MCF 10A (cell line): ENCODE data around the gene PLIN3. TPM values are rescaled to one million over a fixed set of nuclear protein-coding genes. Genes with fewer than 3 reads are reported as not detected.

Source experiments
- Bru-seq: library from RNA; stranded (reverse); fragments of 400-500 nt; gene quantifications from one replicate; lab custom pipeline; 2021; lab: Mats Ljungman, UMichigan
- BruChase-seq, 2 experiments: library from RNA; stranded (reverse); fragments of 400-500 nt; gene quantifications; one replicate each; lab custom pipeline; 2021; lab: Mats Ljungman, UMichigan
- BruUV-seq: library from RNA; stranded (reverse); fragments of 400-500 nt; replicated peaks from 2 replicates; lab custom pipeline; 2021; lab: Mats Ljungman, UMichigan
- CTCF ChIA-PET: fragments of 300-600 bp; sonication (Branson Sonifier 250); formaldehyde crosslinking; extraction: SDS; loops from one replicate; lab custom pipeline; 2021; ENCODE audit warnings: antibody characterized with exemption, inconsistent platforms; lab: Yijun Ruan, JAX
- POLR2A ChIA-PET: fragments of 300-600, 350-650 bp; sonication (Branson Sonifier 250); formaldehyde crosslinking; extraction: SDS; loops from one replicate; lab custom pipeline; 2020; ENCODE audit warnings: antibody characterized with exemption, inconsistent platforms; lab: Yijun Ruan, JAX
- DNase-seq: peaks from one replicate; pipeline ENCODE4 v3.0.0-alpha.2; 2018; ENCODE audit not compliant: unreplicated experiment
- H3K27ac Mint-ChIP-seq: one replicate; pipeline ENCODE4 v1.8.0; 2022; ENCODE audit warnings: mild to moderate bottlenecking, low read depth, mixed read lengths; ENCODE audit not compliant: unreplicated experiment
- H3K27me3 Mint-ChIP-seq: one replicate; pipeline ENCODE4 v1.8.0; 2022; ENCODE audit warnings: mixed read lengths; ENCODE audit not compliant: insufficient read depth, unreplicated experiment
- H3K36me3 Mint-ChIP-seq: one replicate; pipeline ENCODE4 v1.8.0; 2022; ENCODE audit warnings: mild to moderate bottlenecking, moderate library complexity, mixed read lengths; ENCODE audit not compliant: insufficient read depth, unreplicated experiment
- H3K4me1 Mint-ChIP-seq: one replicate; pipeline ENCODE4 v1.8.0; 2022; ENCODE audit warnings: mixed read lengths; ENCODE audit not compliant: insufficient read depth, unreplicated experiment
- H3K4me3 Mint-ChIP-seq: one replicate; pipeline ENCODE4 v1.8.0; 2022; ENCODE audit warnings: mild to moderate bottlenecking, moderate library complexity, mixed read lengths; ENCODE audit not compliant: unreplicated experiment
- H3K9me3 Mint-ChIP-seq: one replicate; pipeline ENCODE4 v1.8.0; 2022; ENCODE audit warnings: mixed read lengths; ENCODE audit not compliant: unreplicated experiment
- intact Hi-C: fragments of 100-400 bp; cut with micrococcal nuclease; formaldehyde crosslinking; loops from 2 replicates; pipeline ENCODE4 v1.14.1; 2022
- long read RNA-seq: library from polyadenylated mRNA; stranded (forward); transcript quantifications from one replicate; pipeline ENCODE4 v2.0.0, GENCODE V29; 2022
- total RNA-seq: library from RNA; stranded (reverse); gene quantifications from 2 replicates; pipeline ENCODE4 v1.2.3, GENCODE V29; 2022
- TF ChIP-seq, protein P1 (sequence below): fragments of 200-600 bp; IDR thresholded peaks from one replicate; pipeline ENCODE4 v1.8.0; 2022; ENCODE audit warnings: antibody characterized with exemption, mild to moderate bottlenecking; ENCODE audit not compliant: unreplicated experiment

Gene PLIN3, protein sequence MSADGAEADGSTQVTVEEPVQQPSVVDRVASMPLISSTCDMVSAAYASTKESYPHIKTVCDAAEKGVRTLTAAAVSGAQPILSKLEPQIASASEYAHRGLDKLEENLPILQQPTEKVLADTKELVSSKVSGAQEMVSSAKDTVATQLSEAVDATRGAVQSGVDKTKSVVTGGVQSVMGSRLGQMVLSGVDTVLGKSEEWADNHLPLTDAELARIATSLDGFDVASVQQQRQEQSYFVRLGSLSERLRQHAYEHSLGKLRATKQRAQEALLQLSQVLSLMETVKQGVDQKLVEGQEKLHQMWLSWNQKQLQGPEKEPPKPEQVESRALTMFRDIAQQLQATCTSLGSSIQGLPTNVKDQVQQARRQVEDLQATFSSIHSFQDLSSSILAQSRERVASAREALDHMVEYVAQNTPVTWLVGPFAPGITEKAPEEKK
- total RNA-seq (64.3 and 71.7 TPM in 2 replicates), Bru-seq, nascent RNA (percentile 58 among the genes with signal in this experiment), BruChase-seq, experiment 1, labeled RNA remaining after a 6-hour chase (percentile 75 among the genes with signal in this experiment), BruChase-seq, experiment 2, labeled RNA remaining after a 2-hour chase (percentile 62 among the genes with signal in this experiment)
- long read RNA-seq, transcript PLIN3-202 (8 exons, 1,535 nt): minor isoform, 8 of 341 reads
- long read RNA-seq, transcript PLIN3-201 (8 exons, 2,333 nt): major isoform, 298 of 341 reads
- long read RNA-seq, partial matches to known transcripts: 13 of 341 reads
- long read RNA-seq, other reads (novel, unspliced or antisense): 18 of 341 reads

DNA sequence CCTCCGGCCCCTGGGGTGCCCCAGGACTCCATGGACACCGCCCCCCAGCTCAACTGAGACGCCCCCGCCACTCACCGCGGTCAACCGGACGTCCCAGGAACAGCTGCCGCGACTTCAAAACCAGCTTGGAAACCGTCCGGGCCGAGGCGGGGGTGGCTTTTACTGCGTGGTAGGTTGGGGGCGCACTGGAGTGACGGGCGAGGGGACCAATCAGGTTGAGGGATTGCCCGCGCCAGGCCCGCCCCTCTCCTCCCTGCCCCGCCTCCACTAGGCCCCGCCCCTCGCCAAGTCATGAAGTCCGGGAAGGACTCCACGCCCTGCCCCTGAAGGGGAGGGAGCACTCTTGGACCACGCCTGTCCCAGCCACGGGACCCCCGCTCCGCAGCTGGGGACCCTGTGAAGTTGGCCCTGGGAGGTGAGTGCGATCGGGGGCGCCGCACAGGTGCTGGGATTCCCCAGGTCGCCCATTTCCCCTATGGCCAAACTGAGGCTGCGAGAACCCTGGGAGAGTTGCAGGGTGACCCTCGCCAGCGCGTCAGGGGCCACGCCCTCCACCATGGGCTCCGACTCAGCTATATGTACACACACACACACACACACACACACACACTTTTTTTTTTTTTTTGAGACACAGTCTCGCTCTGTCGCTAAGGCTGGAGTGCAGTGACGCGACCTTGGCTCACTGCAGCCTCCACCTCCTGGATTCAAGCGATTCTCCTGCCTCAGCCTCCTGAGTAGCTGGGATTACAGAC lies at the start of gene PLIN3:
PLIN3 (minus strand) TSS at position 134 of the 752 bp plus-strand sequence. CDS start 6,273 bp downstream, outside the sequence.
- ChIA-PET POLR2A (interaction anchor here (0.5 to 8.9 kb wide), 17 partner anchors 9 to 1649 kb away, joined by 3 to 98 read pairs (median 7); partner anchors contain the start of genes DPP9, FEM1A, KDM4B and SAFB), CTCF (interaction anchor here (0.6 to 9.6 kb wide), 7 partner anchors 18 to 727 kb away, joined by 3 to 93 read pairs (median 5); no protein-coding TSS in a partner anchor)
- intact Hi-C loops: loop anchor here (5.0 kb wide), 1 partner anchor 55 kb away; no protein-coding TSS in a partner anchor
- peaks cover 29% of the 10 kb centered on the region for H3K36me3 Mint-ChIP-seq
- H3K27ac Mint-ChIP-seq: peak within 1 kb of the TSS; percentile 90
- H3K9me3 Mint-ChIP-seq: no peaks in the 10 kb centered on the region
- no peaks in the 10 kb centered on the region for H3K27me3 Mint-ChIP-seq
- BruUV-seq: no TSS peak
- H3K4me1 Mint-ChIP-seq: peaks cover 10% of the 10 kb centered on the region
- H3K4me3 Mint-ChIP-seq: peak within 1 kb of the TSS; percentile 80
- DNase-seq: peak; percentile 97
- TF ChIP-seq, protein P1, sequence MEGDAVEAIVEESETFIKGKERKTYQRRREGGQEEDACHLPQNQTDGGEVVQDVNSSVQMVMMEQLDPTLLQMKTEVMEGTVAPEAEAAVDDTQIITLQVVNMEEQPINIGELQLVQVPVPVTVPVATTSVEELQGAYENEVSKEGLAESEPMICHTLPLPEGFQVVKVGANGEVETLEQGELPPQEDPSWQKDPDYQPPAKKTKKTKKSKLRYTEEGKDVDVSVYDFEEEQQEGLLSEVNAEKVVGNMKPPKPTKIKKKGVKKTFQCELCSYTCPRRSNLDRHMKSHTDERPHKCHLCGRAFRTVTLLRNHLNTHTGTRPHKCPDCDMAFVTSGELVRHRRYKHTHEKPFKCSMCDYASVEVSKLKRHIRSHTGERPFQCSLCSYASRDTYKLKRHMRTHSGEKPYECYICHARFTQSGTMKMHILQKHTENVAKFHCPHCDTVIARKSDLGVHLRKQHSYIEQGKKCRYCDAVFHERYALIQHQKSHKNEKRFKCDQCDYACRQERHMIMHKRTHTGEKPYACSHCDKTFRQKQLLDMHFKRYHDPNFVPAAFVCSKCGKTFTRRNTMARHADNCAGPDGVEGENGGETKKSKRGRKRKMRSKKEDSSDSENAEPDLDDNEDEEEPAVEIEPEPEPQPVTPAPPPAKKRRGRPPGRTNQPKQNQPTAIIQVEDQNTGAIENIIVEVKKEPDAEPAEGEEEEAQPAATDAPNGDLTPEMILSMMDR: no peak

DNA sequence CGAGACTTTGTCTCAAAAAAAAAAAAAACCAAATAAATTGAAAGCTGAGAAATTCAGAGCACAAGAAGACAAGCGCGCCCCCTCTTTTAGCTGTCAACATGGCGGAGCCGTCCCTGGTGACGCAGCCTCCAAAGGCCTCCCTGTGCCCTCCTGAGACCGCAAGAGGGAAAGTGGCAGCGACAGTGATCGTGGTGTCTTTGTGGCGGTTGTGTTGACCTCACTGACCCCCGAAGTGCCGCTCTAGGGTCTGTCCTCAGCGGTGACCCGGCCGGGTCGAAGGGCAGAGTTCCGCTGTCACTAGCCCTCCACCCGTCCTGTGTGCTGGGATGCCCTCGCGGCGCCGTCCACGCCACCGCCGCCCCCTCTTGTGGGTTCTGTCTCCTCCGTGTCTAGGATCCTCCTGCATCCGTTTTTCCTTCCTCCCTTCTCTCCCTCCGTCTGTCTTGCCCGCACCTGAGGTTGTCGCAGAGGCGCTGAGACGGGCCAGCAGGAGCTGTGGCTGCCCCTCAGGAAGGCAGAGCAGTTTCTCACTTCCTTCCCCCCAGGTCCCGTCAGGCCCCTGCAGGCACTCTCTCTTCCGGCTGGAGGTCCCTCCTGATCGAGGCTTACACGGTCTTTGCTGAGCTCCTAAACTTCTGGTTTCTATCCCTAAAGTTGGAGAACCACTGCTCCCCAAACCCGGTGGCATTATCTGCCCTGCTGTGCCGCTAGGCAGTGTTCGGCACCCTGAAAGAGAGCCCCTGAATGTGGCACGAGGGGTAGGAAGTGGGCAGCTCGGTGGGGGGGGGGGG lies 49.0 kb upstream of the PLIN3 start:
- TF ChIP-seq, protein P1: no peak
- ChIA-PET POLR2A (interaction anchor here (1.5 kb wide), 2 partner anchors 103 to 222 kb away, joined by 3 to 4 read pairs; no protein-coding TSS in a partner anchor), CTCF (interaction anchor here (0.6 to 1.7 kb wide), 4 partner anchors 10 to 107 kb away, joined by 3 to 6 read pairs (median 4); no protein-coding TSS in a partner anchor)
- H3K9me3 Mint-ChIP-seq: no peaks in the 10 kb centered on the region
- intact Hi-C loops: loop anchor here (10.0 kb wide), 1 partner anchor 192 kb away; the partner anchor contains the start of gene DPP9
- H3K4me1 Mint-ChIP-seq: peaks cover 25% of the 10 kb centered on the region
- H3K4me3 Mint-ChIP-seq: no peak overlapping the region
- peaks cover 26% of the 10 kb centered on the region for H3K36me3 Mint-ChIP-seq
- H3K27me3 Mint-ChIP-seq: no peaks in the 10 kb centered on the region
- H3K27ac Mint-ChIP-seq: peak overlapping the region; percentile 87
- DNase-seq: no peak
- BruUV-seq: no TSS peak

DNA sequence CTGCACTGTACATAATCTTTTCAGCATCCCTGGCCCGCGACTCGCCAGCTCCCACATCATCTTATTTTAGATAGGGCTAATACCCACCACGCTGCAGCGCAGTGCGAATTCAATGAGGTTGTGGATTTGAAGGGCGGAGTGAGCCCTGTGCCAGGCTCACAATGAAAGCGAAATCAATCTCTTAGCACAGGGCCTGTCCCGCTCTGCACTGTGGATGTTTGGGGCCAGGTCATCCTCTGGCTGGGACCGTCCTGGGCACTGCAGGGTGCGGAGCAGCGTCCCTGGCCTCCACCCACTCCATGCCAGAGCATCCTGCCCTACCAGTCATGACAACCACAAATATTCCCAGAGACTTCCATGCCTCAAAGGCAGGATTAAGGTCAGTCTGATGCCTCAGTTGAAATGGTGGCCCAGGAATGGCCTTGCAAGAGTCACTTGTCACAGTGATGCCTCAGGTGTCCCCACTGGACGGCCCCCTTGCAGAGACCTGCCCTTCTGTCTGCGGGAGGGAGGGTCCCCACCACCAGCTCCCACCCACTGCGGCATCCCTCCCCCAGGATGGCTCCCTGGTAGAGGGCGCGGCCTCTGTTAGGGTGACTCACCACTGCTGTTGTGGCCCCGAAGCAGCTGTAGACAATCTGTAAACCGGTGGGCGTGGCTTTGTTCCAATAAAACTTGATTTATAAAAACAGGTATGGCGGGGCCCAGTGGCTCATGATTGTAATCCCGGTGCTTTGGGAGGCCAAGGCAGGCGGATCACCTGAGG lies 47.5 kb upstream of the PLIN3 start:
- no peaks in the 10 kb centered on the region for H3K27me3 Mint-ChIP-seq
- intact Hi-C loops: loop anchor here (5.0 to 10.0 kb wide), 2 partner anchors 57 to 190 kb away; partner anchors contain the start of gene DPP9
- ChIA-PET POLR2A (interaction anchor here (0.7 to 5.8 kb wide), 9 partner anchors 35 to 220 kb away, joined by 3 to 85 read pairs (median 3); partner anchors contain the start of genes KDM4B and PLIN3), CTCF (interaction anchor here (0.7 to 1.7 kb wide), 6 partner anchors 12 to 209 kb away, joined by 3 to 5 read pairs (median 3); no protein-coding TSS in a partner anchor)
- TF ChIP-seq, protein P1: no peak
- peaks cover 26% of the 10 kb centered on the region for H3K4me1 Mint-ChIP-seq
- H3K9me3 Mint-ChIP-seq: no peaks in the 10 kb centered on the region
- peak; percentile 93 for DNase-seq
- BruUV-seq: no TSS peak
- H3K27ac Mint-ChIP-seq: peak overlapping the region; percentile 87
- H3K36me3 Mint-ChIP-seq: peaks cover 26% of the 10 kb centered on the region
- H3K4me3 Mint-ChIP-seq: peak overlapping the region; percentile 60
